PC-3 (cell line): ENCODE data around the gene STK11IP. TPM values are rescaled to one million over a fixed set of nuclear protein-coding genes. Genes with fewer than 3 reads are reported as not detected.

ENCODE experiments used
- ATAC-seq: fragments of 200-7000 bp; cut with Tn5 transposase; 2 replicates; pipeline ENCODE4 v1.9.1; 2020; ENCODE audit warnings: mild to moderate bottlenecking, moderate library complexity
- BruUV-seq: library from RNA; stranded (reverse); fragments of 400-500 nt; replicated peaks from 2 replicates; lab custom pipeline; 2021; lab: Mats Ljungman, UMichigan
- CTCF ChIA-PET: fragments of 300-600 bp; sonication (Branson Sonifier 250); formaldehyde crosslinking; loops from one replicate; lab custom pipeline; 2022; ENCODE audit warnings: antibody characterized with exemption; lab: Charles Lee
- POLR2A ChIA-PET: fragments of 300-600 bp; sonication (Branson Sonifier 250); formaldehyde crosslinking; loops from one replicate; lab custom pipeline; 2022; ENCODE audit warnings: antibody characterized with exemption; ENCODE audit not compliant: unreplicated experiment; lab: Charles Lee
- DNase-seq: peaks from one replicate; pipeline ENCODE4 v3.0.0-alpha.2; 2015
- H2AFZ ChIP-seq: fragments of 300-600 bp; sonication (generic); 2 replicates; pipeline ENCODE4 v1.6.0; 2016; ENCODE audit warnings: antibody characterized with exemption, low read length
- H3F3A ChIP-seq: fragments of 300-600 bp; sonication (generic); one replicate; pipeline ENCODE4 v1.6.0; 2017; ENCODE audit warnings: antibody characterized with exemption, low read length, control low read depth, mild to moderate bottlenecking; ENCODE audit not compliant: unreplicated experiment
- H3K27ac ChIP-seq: fragments of 300-600 bp; sonication (generic); 2 replicates; pipeline ENCODE4 v1.5.1; 2016; ENCODE audit warnings: mild to moderate bottlenecking, low read length
- H3K27me3 ChIP-seq: fragments of 300-600 bp; sonication (generic); 2 replicates; pipeline ENCODE4 v1.6.1; 2016; ENCODE audit warnings: low read length, mixed read lengths
- H3K36me3 ChIP-seq: fragments of 300-600 bp; sonication (generic); 2 replicates; pipeline ENCODE4 v1.6.1; 2016; ENCODE audit warnings: low read depth, mixed run types, low read length, mixed read lengths
- H3K4me1 ChIP-seq: fragments of 300-600 bp; sonication (generic); 2 replicates; pipeline ENCODE4 v1.5.1; 2016; ENCODE audit warnings: low read length; ENCODE audit not compliant: insufficient read depth
- H3K4me2 ChIP-seq: fragments of 300-600 bp; sonication (generic); 2 replicates; pipeline ENCODE4 v1.6.0; 2016; ENCODE audit warnings: low read length
- H3K4me3 ChIP-seq: fragments of 300-600 bp; sonication (generic); 2 replicates; pipeline ENCODE4 v1.5.1; 2016; ENCODE audit warnings: mild to moderate bottlenecking, low read length, mixed read lengths
- H3K79me2 ChIP-seq: fragments of 300-600 bp; sonication (generic); 2 replicates; pipeline ENCODE4 v1.6.1; 2017; ENCODE audit warnings: low read length, mixed read lengths
- H3K9ac ChIP-seq: fragments of 300-600 bp; sonication (generic); 2 replicates; pipeline ENCODE4 v1.6.0; 2016; ENCODE audit warnings: mild to moderate bottlenecking, low read length
- H3K9me2 ChIP-seq: fragments of 300-600 bp; sonication (generic); replicated peaks from 2 replicates; pipeline ENCODE4 v1.6.1; 2016; ENCODE audit warnings: mixed run types, low read length, mixed read lengths
- H3K9me3 ChIP-seq: fragments of 300-600 bp; sonication (generic); 2 replicates; pipeline ENCODE4 v1.6.1; 2016; ENCODE audit warnings: low read length, mixed read lengths
- H4K20me1 ChIP-seq: fragments of 300-600 bp; sonication (generic); 2 replicates; pipeline ENCODE4 v1.6.1; 2016; ENCODE audit warnings: low read length, mixed read lengths
- EZH2 ChIP-seq: fragments of 300-600 bp; sonication (generic); IDR thresholded peaks from one replicate; pipeline ENCODE4 v1.6.1; 2017; ENCODE audit warnings: antibody characterized with exemption, mild to moderate bottlenecking, low read length; ENCODE audit not compliant: unreplicated experiment
- EZH2phosphoT487 ChIP-seq: fragments of 300-600 bp; sonication (generic); IDR thresholded peaks from 2 replicates; pipeline ENCODE4 v1.6.1; 2018; ENCODE audit warnings: mild to moderate bottlenecking, antibody characterized with exemption, low read length, borderline replicate concordance
- intact Hi-C: fragments of 100-400 bp; cut with micrococcal nuclease; formaldehyde crosslinking; loops from 2 replicates; pipeline ENCODE4 v1.9.0; 2023
- total RNA-seq: library from RNA; depleted of rRNA; stranded (reverse); fragments of >200 nt; gene quantifications from 2 replicates; pipeline ENCODE4 v1.2.3, GENCODE V29; 2014
- TF ChIP-seq, protein P1 (sequence below): fragments of 300-600 bp; sonication (generic); conservative IDR thresholded peaks from 2 replicates; pipeline ENCODE4 v1.5.1; 2017; ENCODE audit warnings: antibody characterized with exemption, low read depth, mild to moderate bottlenecking, low read length

STK11IP gene
- total RNA-seq, 1 experiment from 2014 or later, result 17.7 TPM

GRCh38 chr2:219562049-219563020 is 35.3 kb upstream of the STK11IP start:
- H3K4me3 ChIP-seq, result no peak overlapping the region
- H3K4me1 ChIP-seq, result no peaks in the 10 kb centered on the region
- H3K27me3 ChIP-seq, result no peaks in the 10 kb centered on the region
- ChIA-PET CTCF (no interaction called here), POLR2A (interaction anchor here (0.5 to 0.7 kb wide), 2 partner anchors 11 to 129 kb away, joined by 3 read pairs; no protein-coding TSS in a partner anchor)
- H4K20me1 ChIP-seq, result no peaks in the 10 kb centered on the region
- H3K9me3 ChIP-seq, result no peaks in the 10 kb centered on the region
- H3K4me2 ChIP-seq, result no peak overlapping the region
- no peaks in the 10 kb centered on the region for H3F3A ChIP-seq
- BruUV-seq, result TSS peak; percentile 15
- ATAC-seq (no peak; the same call in 1 of the 2 replicates), DNase-seq (no peak)
- H3K79me2 ChIP-seq, result no peaks in the 10 kb centered on the region
- no peak for TF ChIP-seq EZH2
- TF ChIP-seq, protein P1, sequence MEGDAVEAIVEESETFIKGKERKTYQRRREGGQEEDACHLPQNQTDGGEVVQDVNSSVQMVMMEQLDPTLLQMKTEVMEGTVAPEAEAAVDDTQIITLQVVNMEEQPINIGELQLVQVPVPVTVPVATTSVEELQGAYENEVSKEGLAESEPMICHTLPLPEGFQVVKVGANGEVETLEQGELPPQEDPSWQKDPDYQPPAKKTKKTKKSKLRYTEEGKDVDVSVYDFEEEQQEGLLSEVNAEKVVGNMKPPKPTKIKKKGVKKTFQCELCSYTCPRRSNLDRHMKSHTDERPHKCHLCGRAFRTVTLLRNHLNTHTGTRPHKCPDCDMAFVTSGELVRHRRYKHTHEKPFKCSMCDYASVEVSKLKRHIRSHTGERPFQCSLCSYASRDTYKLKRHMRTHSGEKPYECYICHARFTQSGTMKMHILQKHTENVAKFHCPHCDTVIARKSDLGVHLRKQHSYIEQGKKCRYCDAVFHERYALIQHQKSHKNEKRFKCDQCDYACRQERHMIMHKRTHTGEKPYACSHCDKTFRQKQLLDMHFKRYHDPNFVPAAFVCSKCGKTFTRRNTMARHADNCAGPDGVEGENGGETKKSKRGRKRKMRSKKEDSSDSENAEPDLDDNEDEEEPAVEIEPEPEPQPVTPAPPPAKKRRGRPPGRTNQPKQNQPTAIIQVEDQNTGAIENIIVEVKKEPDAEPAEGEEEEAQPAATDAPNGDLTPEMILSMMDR, result no peak
- no peak for TF ChIP-seq EZH2phosphoT487
- no peak overlapping the region for H2AFZ ChIP-seq
- H3K9me2 ChIP-seq, result no peaks in the 10 kb centered on the region
- no peak overlapping the region for H3K27ac ChIP-seq
- H3K36me3 ChIP-seq, result no peaks in the 10 kb centered on the region; the same call in 1 of the 2 replicates
- no peak overlapping the region for H3K9ac ChIP-seq
- intact Hi-C loops, result no loop called here

DNA sequence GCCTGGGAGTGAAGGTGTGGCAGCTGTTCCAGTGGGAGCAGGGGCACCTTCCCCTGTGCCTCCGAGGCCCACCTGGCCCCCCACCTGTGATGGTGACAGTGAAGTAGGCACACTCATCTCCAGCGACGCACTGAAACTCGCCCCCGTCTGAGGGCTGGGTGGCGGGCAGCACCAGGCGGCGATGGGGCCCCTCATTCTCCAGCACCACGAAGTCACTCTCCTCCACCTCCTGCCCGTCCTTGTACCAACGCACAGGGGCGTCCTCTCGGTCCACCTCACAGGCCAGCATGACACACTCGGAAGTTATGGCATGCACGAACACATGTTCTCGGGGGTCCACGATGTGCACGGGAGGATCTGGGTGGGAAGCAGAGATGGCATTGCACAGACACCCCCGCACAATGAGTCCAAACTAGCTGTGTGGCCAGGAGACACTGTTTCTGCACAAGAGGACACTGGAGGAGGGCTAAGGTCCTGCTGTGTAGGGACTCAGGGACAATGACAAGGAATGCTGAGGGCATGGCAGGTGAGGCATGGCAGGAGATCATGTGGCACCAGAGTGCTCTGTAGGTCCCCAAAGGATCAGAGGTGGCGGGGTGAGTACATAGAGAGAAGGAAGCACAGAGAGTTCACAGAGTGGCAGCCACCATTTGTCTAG is 34.3 kb upstream of the STK11IP start:
- Histone ChIP-seq H3K4me3 (no peak overlapping the region), H3K36me3 (no peaks in the 10 kb centered on the region; the same call in 1 of the 2 replicates), H3K27ac (no peak overlapping the region), H3K4me1 (no peaks in the 10 kb centered on the region), H3K9ac (no peak overlapping the region), H3F3A (no peaks in the 10 kb centered on the region), H3K79me2 (no peaks in the 10 kb centered on the region), H3K27me3 (no peaks in the 10 kb centered on the region), H2AFZ (no peak overlapping the region), H3K9me2 (no peaks in the 10 kb centered on the region), H3K4me2 (no peak overlapping the region), H4K20me1 (no peaks in the 10 kb centered on the region), H3K9me3 (no peaks in the 10 kb centered on the region)
- TF ChIP-seq EZH2phosphoT487 (no peak), EZH2 (no peak)
- TF ChIP-seq, protein P1, result no peak
- ChIA-PET POLR2A (no interaction called here), CTCF (no interaction called here)
- BruUV-seq, result no TSS peak
- DNase-seq, result no peak
- intact Hi-C loops, result no loop called here
- no peak for ATAC-seq
